Nucleus accumbens (tissue), 56 donors: ENCODE measurements around the gene HTR2A.
"Not testable (repeated sequence)": the region's sequence is repeated elsewhere in the genome, so short reads cannot be mapped to it uniquely, and the experiment has no call there.

ENCODE experiments used
- DNase-seq, 56 donors: peaks; one replicate each; lab custom pipeline; 2025; lab: John Stamatoyannopoulos, UW

HTR2A gene

DNA sequence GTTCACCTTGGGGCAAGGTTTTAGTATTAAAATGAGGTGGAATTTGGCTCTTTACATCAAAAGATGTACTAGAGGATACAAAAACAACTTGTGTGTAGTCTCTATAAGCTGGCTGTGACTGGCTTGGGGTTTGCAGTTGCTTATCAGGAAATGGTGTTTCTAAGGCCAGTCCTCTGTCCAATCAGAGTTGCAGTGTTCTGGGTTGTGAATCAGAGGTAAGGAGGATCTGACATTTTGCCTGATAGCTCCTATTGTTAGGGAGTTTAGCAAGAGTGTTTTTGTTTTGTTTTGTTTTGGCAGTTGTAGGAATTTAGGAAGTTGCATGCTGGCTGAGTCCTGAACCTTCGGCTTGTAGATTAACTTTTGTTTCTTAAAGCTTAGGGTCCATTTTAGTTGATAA is 79.8 kb downstream of the HTR2A start:
- no peak for DNase-seq

DNA sequence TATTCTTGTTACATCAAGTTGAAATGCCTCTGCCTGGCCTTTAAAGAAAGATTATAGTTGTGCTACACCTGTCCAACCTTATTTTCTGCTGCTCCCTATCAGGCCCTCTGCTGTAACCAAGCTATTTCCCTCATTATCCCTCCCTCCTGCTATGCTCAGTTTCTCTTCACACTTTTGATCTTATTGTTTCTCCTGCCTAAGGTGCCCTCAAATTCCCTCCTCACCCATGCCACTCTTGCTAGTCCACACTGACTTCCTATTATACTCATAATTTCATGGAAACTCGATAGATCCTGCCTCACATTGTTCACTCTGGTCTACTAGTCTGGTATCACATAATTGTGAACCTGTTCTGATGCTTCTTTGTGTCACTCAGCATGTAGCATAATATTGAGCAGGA is 80.5 kb downstream of the HTR2A start:
- DNase-seq: no peak

DNA sequence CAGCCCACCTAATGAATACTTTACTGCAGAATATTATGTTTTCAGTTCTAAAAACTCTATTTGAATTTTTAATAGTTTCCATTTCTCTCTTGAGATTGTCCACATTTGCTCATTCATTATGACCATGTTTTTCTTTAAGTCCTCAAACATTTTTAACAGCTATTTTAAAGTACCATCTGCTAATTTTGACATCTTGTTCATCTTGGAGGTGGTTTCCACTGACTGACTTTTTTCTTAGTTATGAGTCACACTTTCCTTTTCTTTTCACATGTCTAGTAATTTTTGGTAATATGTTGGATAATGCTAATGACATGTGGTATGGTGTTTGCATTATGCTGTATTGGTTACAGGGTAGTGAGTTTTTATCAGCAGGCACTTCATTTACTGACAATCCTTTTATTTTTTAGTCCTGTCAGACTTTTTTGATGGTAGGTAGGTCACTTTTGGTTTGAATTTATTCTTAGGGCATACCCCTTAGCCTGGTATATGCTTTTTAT is 84.5 kb downstream of the HTR2A start:
- no peak for DNase-seq

DNA sequence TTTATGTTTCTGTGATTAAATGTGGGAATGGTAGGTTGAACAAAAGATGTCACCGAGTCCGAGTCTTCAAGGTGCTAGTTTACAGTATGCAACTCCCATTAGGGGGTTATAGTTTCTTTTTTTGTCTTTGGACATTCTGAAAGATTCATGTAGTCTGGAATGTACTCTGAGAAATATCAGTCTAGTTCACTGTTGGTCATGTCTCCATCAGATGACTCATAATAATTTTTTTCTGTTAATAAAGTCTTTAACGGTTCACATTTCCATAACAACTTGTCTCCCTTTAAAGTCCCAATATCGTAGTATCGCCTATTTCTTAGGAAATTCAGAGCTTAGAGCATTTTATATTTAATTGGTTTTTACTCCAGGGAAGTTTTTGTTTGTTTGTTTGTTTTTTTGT is 86.4 kb downstream of the HTR2A start:
- no peak for DNase-seq

DNA sequence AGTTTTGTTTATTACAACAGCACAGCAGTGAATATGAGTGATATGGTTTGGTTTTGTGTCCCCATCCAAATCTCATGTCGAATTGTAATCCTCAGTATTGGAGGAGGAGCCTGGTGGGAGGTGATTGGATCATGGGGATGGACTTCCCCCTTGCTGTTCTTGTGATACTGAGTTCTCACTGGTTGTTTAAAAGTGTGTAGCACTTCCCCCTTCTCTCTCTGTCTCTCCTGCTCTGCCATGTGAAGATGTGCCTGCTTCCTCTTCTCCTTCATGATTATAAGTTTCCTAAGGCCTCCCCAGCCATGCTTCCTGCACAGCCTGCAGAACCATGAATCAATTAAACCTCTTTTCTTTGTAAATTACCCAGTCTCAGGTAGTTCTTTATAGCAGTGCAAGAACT is 91.9 kb downstream of the HTR2A start:
- not testable (repeated sequence) for DNase-seq

DNA sequence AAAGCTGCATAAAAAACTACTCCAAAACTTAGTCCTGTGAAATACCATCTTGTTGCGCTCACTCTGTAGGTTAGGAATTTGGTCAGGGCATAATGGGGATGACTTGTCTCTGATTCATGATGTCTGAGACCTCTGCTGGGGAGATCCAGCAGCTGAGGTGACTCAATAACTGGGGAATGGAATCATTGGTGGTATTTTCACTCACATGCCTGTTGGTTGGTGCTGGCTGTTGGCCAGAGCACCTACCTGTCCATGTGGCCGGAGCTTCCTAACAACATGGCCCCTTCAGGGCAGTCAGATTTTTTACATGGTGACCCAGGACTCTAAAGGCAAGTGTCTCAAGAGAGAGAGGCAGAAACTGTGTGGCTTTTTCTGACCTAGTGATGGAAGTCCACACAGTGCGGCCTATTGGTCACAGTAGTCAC is 92.5 kb downstream of the HTR2A start:
- DNase-seq: no peak

DNA sequence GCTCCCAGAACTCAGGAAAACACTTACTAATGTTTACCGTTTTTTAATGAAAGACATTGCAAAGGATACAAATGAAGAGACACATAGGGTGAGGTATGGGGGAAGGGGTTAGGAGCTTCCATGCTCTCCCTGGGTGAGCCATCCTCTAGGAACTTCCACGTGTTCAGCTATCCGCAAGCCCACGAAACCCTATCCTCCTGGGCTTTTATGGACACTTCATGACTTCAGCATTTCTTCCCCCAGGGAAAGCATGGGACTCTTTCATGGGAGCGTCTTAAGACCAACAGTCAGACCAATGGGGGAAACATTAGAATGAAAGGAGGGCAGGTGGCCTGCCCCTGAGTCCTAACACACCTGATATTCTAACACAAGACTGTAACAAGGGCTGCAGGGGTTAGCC is 93.3 kb downstream of the HTR2A start:
- no peak for DNase-seq

DNA sequence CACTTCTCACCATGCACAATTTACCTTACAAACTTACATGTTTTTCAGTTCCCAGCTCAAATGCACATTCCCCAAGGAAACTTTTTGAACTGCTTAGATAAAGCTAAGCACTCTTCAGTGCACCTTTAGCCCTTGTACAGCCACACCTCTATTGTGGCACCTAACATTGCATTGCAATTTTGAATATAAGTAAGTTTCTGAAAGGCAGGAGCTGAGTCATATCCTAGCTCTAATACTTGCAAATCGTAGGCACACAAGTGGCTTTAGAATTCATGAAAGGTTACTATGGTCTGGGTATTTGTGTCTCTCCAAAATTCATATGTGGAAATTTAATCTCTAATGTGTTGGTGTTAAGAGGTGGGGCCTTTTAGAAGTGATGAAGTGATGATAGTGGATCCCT is 95.0 kb downstream of the HTR2A start:
- no peak for DNase-seq

DNA sequence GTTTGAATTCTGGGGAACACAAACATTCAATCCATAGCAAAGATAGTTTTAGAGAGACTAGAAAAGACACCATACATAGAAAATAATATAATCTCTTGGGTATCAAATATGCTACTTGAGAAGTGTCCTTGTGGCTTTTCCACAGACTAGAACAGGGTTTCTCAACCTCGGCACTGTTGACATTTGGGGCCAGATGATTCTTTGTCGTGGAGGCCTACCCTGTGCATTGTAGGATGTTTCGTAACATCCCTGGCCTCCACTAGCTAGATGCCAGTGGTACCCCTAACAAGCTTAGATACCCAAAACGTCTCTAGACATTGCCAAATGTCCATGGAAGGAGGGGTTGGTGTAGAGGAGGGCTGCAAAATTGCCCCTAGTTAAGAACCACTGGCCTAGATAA is 97.7 kb downstream of the HTR2A start:
- DNase-seq: no peak

DNA sequence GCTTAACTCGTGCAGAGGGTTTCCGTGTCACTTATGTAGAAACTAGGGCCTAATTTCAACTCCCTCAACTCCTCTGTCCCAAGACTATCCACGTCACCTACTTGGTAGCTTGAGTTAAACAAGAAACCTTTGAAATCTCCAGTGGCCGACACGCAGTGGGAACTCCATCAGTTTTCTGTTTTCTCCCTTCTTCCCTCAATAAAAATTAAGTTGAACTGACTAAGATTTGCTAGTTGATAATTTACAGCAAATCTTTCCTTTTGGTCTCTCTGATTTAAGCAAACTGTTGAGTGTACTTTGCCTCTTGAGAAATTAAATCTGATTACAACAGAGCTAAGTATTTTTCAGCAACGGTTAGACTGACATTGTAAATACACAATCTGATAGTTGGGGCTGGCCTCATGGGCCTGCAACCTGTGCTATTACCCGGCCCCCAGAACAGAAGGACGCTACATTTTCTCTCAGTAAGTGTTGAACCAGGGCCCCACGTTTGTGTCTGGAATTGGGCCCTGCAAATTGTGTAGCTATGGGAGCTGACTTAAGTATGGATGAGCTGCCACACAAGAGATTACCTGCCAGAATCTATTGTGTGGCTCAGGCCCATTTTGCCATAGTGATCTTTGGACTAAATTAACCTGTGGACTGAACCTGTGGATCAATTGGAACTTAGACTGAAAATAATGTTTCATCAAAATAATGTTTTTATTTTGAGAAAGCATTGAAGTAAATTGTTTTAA is 99.2 kb downstream of the HTR2A start:
- DNase-seq: peak in 1 of 56 donors; percentile 30

DNA sequence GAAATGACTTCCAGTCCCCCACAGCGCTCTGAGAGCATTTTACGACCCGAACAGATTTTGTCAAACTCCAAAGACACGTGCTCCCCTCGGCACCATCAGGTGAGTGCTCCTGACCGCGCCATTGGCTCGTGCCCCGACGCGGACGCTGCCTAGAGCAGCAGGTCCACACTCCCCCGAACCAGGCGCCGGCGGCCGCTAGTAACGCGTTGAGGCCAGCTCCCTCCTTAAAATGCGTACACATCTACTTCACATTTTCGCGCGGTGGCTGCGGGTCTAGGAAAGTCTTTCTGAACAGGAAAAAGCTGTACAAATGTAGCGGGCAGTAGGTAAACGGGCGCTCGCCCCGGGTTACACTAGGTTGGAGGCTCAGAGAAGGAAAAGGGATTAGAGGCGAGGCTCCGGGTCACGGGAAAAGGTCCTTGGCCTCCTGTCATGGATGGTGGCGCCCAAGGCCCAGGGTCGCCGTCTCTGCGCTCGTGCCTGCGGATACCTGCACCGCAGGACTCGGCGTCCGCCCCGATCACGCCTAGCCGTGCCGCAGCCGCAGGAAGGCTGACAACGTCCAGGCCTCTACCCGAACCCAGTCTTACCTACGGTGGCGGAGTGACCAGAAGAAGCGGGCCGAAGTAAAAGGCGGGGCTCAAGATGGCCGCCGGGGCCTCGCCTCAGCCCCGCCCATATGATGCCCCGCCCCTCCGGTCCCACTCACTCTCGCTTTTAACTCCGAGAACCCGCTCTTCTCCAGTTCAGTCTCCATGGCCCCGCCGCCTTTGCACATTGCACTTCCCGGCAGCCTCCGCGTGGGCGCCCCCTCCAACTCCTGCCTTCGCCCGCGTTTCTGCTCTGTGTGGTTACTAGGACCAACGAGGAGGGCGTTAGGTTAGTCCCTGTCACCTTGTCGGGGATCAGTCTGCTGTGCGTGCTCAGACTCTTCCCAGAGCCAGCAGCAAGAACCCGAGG is 100.1 kb downstream of the HTR2A start, which contains the start of gene ESD:
Gene ESD (minus strand): TSS at position 647 of the 960 bp plus-strand sequence. CDS start 5,748 bp downstream, outside the sequence.
- peak; percentile 28 to 96 (median 85) for DNase-seq

DNA sequence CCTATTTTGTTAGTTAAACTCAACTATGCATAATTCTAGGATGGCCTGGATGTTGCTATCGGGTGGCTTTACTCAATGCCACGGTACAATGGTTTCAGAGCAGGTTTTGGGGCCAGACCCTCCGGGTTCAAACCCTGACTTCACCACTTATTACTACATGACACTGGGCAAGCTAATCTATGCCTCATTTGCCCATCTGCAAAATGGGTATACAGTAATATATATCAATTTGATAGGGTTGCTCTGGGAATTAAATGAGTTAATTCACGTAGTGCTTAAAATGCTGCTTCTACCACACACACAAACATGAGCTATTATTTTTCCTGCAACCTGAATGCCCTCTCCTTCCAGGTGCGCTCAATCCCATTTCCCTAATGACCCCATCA is 100.7 kb downstream of the HTR2A start:
- no peak for DNase-seq

DNA sequence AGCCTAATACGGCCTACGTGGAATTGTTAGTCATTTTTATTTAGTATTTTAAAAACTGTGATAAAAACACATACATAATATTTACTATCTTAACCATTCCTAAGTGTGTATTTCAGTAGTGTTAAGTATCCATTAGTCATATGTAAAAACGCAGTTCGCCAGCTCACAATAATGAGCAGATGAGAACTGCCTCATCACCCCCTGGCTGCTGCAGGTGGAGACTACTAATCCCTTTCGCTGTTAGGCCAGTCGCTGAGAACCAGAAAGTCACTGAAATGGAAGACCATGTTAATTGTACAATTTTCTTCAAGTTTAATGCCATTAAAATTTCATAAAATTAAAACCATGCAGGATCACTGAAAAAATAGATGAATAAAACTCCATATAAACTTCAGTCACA is 101.5 kb downstream of the HTR2A start:
- DNase-seq: no peak

DNA sequence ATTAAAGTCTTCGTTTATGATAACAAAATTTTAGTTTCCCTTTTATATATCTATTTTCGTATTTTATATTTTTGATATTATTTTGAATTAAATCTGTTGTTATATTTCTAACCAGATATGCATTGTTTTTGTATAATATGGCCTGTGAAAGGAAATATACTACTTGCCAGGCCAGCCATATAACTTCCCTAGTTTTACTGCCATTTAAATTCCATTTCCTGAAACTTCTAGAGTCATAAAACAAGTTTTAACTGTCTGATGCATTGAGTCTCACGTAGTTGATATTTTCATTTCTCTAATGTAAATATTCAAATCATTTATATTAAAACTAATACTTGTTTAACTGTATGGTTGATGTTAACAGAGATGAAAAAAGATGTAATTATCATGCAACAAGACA is 113.3 kb downstream of the HTR2A start:
- no peak for DNase-seq

DNA sequence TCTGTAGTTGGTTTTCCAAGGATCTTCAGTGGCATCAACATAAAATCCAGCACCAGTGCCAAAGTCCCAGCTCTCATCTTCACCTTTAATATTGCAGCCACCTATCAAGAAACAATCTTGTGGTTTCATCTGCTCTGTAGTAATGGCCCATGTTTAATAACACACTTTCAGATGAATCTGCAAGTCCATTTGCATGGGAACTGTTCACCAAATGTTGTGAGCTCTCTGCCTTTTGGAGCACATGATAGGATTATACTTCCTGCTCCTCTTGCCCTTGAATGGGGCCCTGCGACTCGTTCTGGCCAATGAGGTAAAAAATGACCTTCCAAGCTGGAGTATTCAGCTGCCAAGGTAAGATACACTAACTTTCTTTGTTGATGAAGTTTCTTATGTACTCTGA is 114.2 kb downstream of the HTR2A start:
- DNase-seq: no peak

DNA sequence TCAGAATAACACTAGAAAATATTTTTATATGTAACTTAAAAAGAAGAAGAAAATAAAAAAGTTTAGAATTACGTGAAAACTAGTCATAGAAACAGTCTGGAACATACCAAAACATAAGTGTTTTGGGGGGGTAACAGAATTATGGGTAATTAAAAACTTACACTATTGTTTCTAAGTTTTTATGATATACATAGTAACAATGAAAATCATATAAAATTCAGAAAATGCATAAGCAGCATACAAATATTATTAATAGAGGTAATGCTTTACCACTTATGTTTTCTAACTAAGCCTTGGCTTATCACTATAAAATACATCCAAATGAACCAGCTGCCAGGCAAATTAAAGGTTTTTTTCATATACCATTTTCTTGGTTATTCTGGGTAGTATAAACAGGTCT is 114.8 kb downstream of the HTR2A start:
- no peak for DNase-seq
